ENCODE measurements around the gene TLCD5. TPM values are rescaled to one million over a fixed set of nuclear protein-coding genes. Genes with fewer than 3 reads are reported as not detected.

Gene TLCD5
- total and polyA plus RNA-seq, 2 experiments from 2014 or later, result 8.7 to 9.0 TPM

DNA sequence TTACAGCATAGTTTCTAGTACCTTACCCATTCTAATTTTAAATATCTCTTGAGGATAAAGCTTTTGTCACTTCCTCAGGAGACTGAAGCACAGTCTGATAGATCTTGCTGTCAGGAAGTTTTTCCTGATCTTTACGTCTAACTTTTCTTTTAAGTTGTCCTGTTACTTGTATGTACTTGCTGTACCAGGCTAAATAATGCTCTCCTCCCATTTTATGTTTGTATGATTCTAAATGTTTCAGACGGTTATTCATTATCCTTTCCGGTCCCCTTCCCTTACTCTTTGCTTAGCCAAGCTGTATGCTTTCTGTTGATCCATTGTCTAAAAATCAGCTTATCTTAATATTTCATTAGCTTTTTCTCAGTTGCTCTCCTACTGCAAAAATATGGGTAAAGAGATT, 17.1 kb downstream of the TLCD5 start:
- no peaks in the 10 kb centered on the region for H3K36me3 ChIP-seq (replicated peaks; ENCODE audit: insufficient read depth, low read depth)
- H2AFZ ChIP-seq, result no peak overlapping the region
- H3K27me3 ChIP-seq, result no peaks in the 10 kb centered on the region
- peaks cover 40% of the 10 kb centered on the region for H3K4me1 ChIP-seq (ENCODE audit: insufficient read depth)
- H3K79me2 ChIP-seq, result peaks cover 97% of the 10 kb centered on the region
- H4K20me1 ChIP-seq (ENCODE audit: insufficient read depth, poor library complexity, severe bottlenecking), result peaks cover 80% of the 10 kb centered on the region
- TF ChIP-seq EZH2 (IDR thresholded peaks at IDR 0.05; ENCODE audit: borderline replicate concordance) (no peak), EZH2phosphoT487 (IDR thresholded peaks at IDR 0.05; ENCODE audit: low read depth, severe bottlenecking, unreplicated experiment) (no peak)
- TF ChIP-seq, protein P1, sequence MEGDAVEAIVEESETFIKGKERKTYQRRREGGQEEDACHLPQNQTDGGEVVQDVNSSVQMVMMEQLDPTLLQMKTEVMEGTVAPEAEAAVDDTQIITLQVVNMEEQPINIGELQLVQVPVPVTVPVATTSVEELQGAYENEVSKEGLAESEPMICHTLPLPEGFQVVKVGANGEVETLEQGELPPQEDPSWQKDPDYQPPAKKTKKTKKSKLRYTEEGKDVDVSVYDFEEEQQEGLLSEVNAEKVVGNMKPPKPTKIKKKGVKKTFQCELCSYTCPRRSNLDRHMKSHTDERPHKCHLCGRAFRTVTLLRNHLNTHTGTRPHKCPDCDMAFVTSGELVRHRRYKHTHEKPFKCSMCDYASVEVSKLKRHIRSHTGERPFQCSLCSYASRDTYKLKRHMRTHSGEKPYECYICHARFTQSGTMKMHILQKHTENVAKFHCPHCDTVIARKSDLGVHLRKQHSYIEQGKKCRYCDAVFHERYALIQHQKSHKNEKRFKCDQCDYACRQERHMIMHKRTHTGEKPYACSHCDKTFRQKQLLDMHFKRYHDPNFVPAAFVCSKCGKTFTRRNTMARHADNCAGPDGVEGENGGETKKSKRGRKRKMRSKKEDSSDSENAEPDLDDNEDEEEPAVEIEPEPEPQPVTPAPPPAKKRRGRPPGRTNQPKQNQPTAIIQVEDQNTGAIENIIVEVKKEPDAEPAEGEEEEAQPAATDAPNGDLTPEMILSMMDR (IDR thresholded peaks at IDR 0.05; ENCODE audit: poor library complexity), result no peak
- H3K27ac ChIP-seq, result no peak overlapping the region
- H3K4me3 ChIP-seq, result no peak overlapping the region
- H3K9me2 ChIP-seq (replicated peaks; ENCODE audit: insufficient read depth), result no peaks in the 10 kb centered on the region
- no peak overlapping the region for H3K4me2 ChIP-seq
- WGBS (ENCODE audit: low lambda C conversion rate, missing lambda C conversion rate), result 92% methylated on average over 3 of the region's 3 CpGs
- H3K9me3 ChIP-seq (ENCODE audit: low read depth), result no peaks in the 10 kb centered on the region
- no peak for DNase-seq (ENCODE audit: low spot score)

DNA sequence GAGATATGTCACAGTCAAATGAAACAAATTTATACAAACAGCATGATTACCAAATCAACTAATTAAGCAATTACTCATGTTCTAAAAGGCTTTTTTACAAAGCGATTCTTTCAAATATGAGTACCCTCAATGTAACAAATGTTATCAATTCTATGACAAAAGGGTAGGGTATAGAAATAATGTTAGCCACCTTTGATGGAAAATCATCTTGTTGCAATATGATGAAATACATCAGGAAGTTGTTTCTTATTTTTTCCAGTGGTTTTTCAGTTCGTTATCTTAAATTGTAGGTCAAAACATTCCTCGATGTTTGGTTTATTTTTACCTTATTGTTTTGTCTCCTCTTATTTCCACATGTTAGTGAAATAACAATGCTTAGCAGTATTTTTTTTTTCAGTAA, 17.6 kb downstream of the TLCD5 start:
- H3K4me2 ChIP-seq, result no peak overlapping the region

DNA sequence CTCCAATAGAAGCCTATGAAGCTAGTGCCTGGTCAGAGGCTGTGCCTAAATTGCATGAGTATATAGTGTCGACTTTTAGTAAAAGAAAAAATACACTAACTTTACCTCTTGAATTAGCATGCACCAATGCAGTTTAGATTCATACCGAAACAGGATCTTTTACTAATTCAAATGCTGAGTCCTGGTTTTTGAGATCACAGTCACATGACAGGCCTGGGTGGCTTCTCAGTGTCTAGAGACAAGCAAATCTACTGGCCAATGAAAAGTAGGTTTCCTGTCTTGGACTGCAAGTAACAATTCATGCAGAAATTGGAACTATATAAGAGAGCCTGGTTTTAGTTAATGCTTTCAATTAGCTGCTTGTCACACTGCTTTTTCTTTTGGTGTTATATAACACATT, 18.3 kb downstream of the TLCD5 start:
- Histone ChIP-seq H3K4me2 (no peak overlapping the region), H4K20me1 (ENCODE audit: insufficient read depth, poor library complexity, severe bottlenecking) (peaks cover 72% of the 10 kb centered on the region), H3K4me1 (ENCODE audit: insufficient read depth) (peaks cover 44% of the 10 kb centered on the region)

More for the DNA sequence above, 17.6 kb downstream of the TLCD5 start:
- Histone ChIP-seq H4K20me1 (ENCODE audit: insufficient read depth, poor library complexity, severe bottlenecking) (peaks cover 77% of the 10 kb centered on the region), H3K4me1 (ENCODE audit: insufficient read depth) (peaks cover 44% of the 10 kb centered on the region), H2AFZ (no peak overlapping the region), H3K4me3 (no peak overlapping the region), H3K9me2 (replicated peaks; ENCODE audit: insufficient read depth) (no peaks in the 10 kb centered on the region), H3K9me3 (ENCODE audit: low read depth) (no peaks in the 10 kb centered on the region), H3K79me2 (peaks cover 96% of the 10 kb centered on the region), H3K36me3 (replicated peaks; ENCODE audit: insufficient read depth, low read depth) (no peaks in the 10 kb centered on the region), H3K27me3 (no peaks in the 10 kb centered on the region), H3K27ac (no peak overlapping the region)
- no peak for DNase-seq (ENCODE audit: low spot score)
- TF ChIP-seq, protein P1 (IDR thresholded peaks at IDR 0.05; ENCODE audit: poor library complexity), result no peak
- TF ChIP-seq EZH2 (IDR thresholded peaks at IDR 0.05; ENCODE audit: borderline replicate concordance) (no peak), EZH2phosphoT487 (IDR thresholded peaks at IDR 0.05; ENCODE audit: low read depth, severe bottlenecking, unreplicated experiment) (no peak)
- WGBS (ENCODE audit: low lambda C conversion rate, missing lambda C conversion rate), result 100% methylated on average over 3 of the region's 3 CpGs

More for the DNA sequence above, 18.3 kb downstream of the TLCD5 start:
- WGBS (ENCODE audit: low lambda C conversion rate, missing lambda C conversion rate), result 91% methylated on average over 2 of the region's 2 CpGs
- Histone ChIP-seq H3K9me2 (replicated peaks; ENCODE audit: insufficient read depth) (no peaks in the 10 kb centered on the region), H3K27me3 (no peaks in the 10 kb centered on the region), H3K79me2 (peaks cover 96% of the 10 kb centered on the region), H2AFZ (no peak overlapping the region), H3K36me3 (replicated peaks; ENCODE audit: insufficient read depth, low read depth) (no peaks in the 10 kb centered on the region), H3K9me3 (ENCODE audit: low read depth) (no peaks in the 10 kb centered on the region), H3K4me3 (no peak overlapping the region), H3K27ac (no peak overlapping the region)
- TF ChIP-seq EZH2 (IDR thresholded peaks at IDR 0.05; ENCODE audit: borderline replicate concordance) (no peak), EZH2phosphoT487 (IDR thresholded peaks at IDR 0.05; ENCODE audit: low read depth, severe bottlenecking, unreplicated experiment) (no peak)
- TF ChIP-seq, protein P1 (IDR thresholded peaks at IDR 0.05; ENCODE audit: poor library complexity), result no peak
- no peak for DNase-seq (ENCODE audit: low spot score)

Measured in hepatocyte (in vitro differentiated cells).